HL-60 (cell line): ENCODE measurements around the gene NIPSNAP2.
"Not testable (repeated sequence)": the region's sequence is repeated elsewhere in the genome, so short reads cannot be mapped to it uniquely, and the experiment has no call there.

Experiments
- DNase-seq, 2 experiments: peaks; one replicate each; pipeline ENCODE4 v3.0.0-alpha.2; 2010 to 2020; ENCODE audit warnings: low read depth in 1 of 2, low spot score in 1 of 2
- H3K27ac ChIP-seq: fragments of 250-450 bp; sonication (Bioruptor Pico); replicated peaks from 2 replicates; pipeline ENCODE4 v1.5.1; 2020; ENCODE audit warnings: mild to moderate bottlenecking, moderate library complexity
- H3K27me3 ChIP-seq: fragments of 250-450 bp; sonication (Bioruptor Pico); 2 replicates; pipeline ENCODE4 v1.5.1; 2021; ENCODE audit warnings: mild to moderate bottlenecking, moderate library complexity; ENCODE audit not compliant: insufficient read depth, poor library complexity, severe bottlenecking
- H3K4me3 ChIP-seq: replicated peaks from 2 replicates; pipeline ENCODE4 v1.5.1; 2011; ENCODE audit warnings: mild to moderate bottlenecking, control low read depth, low read length; ENCODE audit not compliant: insufficient read depth
- GABPA ChIP-seq: IDR thresholded peaks from 2 replicates; pipeline ENCODE4 v1.6.1; 2012; ENCODE audit warnings: low read depth
- POLR2AphosphoS5 ChIP-seq: IDR thresholded peaks from 2 replicates; pipeline ENCODE4 v1.6.1; 2012; ENCODE audit warnings: low read depth
- SPI1 ChIP-seq: IDR thresholded peaks from 2 replicates; pipeline ENCODE4 v1.6.1; 2012; ENCODE audit warnings: low read depth, mild to moderate bottlenecking, borderline replicate concordance
- TF ChIP-seq, protein P1 (sequence below): IDR thresholded peaks from one replicate; pipeline ENCODE4 v1.5.1; 2011; ENCODE audit warnings: low read length, control low read depth, inconsistent platforms; ENCODE audit not compliant: insufficient read depth
- TF ChIP-seq, protein P2 (sequence below): IDR thresholded peaks from 2 replicates; pipeline ENCODE4 v1.6.1; 2012; ENCODE audit warnings: low read depth; ENCODE audit not compliant: insufficient replicate concordance

NIPSNAP2 gene

DNA sequence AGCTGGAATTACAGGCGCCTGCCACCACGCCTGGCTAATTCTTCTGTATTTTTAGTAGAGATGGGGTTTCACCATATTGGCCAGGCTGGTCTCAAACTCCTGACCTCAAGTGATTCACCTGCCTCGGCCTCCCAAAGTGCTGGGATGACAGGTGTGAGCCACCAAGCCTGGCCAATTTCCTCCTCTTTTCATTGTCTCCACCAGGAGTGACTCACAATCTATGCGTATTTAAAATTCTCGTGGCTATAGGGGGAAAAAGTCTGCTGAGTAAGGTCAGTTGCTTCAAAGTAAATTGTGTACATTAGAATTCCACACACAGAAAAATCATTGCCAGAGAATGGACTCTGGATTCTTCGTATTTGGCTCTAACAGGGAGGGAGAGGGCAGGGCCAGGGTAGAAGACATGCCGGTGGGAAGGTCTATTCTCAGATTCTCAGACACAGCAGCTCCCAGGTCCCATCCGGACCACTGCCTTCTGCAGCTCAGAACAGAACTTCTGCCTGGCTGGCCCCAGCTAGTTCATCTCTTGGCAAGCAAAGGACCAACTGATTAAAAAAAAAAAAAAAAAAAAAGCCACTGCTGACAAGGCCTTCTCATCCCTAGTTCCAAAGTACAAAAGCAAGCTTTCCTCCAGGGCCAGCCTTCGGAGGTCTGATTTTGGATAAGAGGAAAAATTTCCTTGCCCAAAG is 64.7 kb downstream of the NIPSNAP2 start:
- DNase-seq = no peak
- TF ChIP-seq, protein P1, sequence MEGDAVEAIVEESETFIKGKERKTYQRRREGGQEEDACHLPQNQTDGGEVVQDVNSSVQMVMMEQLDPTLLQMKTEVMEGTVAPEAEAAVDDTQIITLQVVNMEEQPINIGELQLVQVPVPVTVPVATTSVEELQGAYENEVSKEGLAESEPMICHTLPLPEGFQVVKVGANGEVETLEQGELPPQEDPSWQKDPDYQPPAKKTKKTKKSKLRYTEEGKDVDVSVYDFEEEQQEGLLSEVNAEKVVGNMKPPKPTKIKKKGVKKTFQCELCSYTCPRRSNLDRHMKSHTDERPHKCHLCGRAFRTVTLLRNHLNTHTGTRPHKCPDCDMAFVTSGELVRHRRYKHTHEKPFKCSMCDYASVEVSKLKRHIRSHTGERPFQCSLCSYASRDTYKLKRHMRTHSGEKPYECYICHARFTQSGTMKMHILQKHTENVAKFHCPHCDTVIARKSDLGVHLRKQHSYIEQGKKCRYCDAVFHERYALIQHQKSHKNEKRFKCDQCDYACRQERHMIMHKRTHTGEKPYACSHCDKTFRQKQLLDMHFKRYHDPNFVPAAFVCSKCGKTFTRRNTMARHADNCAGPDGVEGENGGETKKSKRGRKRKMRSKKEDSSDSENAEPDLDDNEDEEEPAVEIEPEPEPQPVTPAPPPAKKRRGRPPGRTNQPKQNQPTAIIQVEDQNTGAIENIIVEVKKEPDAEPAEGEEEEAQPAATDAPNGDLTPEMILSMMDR = no peak
- TF ChIP-seq SPI1 = no peak
- TF ChIP-seq, protein P2, sequence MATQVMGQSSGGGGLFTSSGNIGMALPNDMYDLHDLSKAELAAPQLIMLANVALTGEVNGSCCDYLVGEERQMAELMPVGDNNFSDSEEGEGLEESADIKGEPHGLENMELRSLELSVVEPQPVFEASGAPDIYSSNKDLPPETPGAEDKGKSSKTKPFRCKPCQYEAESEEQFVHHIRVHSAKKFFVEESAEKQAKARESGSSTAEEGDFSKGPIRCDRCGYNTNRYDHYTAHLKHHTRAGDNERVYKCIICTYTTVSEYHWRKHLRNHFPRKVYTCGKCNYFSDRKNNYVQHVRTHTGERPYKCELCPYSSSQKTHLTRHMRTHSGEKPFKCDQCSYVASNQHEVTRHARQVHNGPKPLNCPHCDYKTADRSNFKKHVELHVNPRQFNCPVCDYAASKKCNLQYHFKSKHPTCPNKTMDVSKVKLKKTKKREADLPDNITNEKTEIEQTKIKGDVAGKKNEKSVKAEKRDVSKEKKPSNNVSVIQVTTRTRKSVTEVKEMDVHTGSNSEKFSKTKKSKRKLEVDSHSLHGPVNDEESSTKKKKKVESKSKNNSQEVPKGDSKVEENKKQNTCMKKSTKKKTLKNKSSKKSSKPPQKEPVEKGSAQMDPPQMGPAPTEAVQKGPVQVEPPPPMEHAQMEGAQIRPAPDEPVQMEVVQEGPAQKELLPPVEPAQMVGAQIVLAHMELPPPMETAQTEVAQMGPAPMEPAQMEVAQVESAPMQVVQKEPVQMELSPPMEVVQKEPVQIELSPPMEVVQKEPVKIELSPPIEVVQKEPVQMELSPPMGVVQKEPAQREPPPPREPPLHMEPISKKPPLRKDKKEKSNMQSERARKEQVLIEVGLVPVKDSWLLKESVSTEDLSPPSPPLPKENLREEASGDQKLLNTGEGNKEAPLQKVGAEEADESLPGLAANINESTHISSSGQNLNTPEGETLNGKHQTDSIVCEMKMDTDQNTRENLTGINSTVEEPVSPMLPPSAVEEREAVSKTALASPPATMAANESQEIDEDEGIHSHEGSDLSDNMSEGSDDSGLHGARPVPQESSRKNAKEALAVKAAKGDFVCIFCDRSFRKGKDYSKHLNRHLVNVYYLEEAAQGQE = no peak
- TF ChIP-seq POLR2AphosphoS5 = no peak
- no peak for TF ChIP-seq GABPA
- Histone ChIP-seq H3K4me3 (no peak overlapping the region), H3K27ac (no peak overlapping the region), H3K27me3 (no peaks in the 10 kb centered on the region)

DNA sequence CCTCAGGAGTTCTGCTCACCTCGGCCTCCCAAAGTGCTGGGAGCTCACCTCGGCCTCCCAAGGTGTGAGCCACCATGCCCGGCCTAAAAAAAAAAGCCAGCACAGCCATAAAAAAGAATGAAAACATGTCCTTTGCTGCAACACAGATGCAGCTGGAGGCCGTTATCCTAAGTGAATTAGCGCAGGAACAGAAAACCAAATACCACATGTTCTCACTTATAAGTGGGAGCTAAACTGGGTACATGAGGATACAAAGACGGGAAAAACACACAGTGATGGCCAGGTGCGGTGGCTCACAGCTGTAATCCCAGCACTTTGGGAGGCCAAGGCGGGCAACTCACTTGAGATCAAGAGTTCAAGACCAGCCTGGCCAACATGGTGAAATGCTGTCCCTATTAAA is 66.0 kb downstream of the NIPSNAP2 start:
- no peak for DNase-seq
- H3K27me3 ChIP-seq = no peaks in the 10 kb centered on the region
- TF ChIP-seq GABPA = no peak
- TF ChIP-seq, protein P2 = no peak
- no peak for TF ChIP-seq POLR2AphosphoS5
- TF ChIP-seq SPI1 = no peak
- TF ChIP-seq, protein P1 = no peak
- no peak overlapping the region for H3K27ac ChIP-seq
- no peak overlapping the region for H3K4me3 ChIP-seq

DNA sequence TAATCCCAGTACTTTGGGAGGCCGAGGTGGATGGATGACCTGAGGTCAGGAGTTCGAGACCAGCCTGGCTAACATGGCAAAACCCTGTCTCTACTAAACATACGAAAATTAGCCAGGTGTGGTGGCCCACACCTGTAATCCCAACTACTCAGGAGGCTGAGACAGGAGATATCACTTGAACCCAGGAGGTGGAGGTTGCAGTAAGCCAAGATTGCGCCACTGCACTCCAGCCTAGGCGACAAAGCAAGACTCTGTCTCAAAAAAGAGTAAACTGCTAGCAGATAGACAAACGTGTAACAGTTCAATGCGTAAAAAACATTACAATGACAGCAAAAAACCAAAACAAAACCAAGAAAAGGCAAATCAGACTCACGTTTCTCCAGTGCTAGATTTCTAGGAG is 67.2 kb downstream of the NIPSNAP2 start:
- not testable (repeated sequence) for DNase-seq, H3K27ac ChIP-seq, H3K27me3 ChIP-seq, H3K4me3 ChIP-seq

DNA sequence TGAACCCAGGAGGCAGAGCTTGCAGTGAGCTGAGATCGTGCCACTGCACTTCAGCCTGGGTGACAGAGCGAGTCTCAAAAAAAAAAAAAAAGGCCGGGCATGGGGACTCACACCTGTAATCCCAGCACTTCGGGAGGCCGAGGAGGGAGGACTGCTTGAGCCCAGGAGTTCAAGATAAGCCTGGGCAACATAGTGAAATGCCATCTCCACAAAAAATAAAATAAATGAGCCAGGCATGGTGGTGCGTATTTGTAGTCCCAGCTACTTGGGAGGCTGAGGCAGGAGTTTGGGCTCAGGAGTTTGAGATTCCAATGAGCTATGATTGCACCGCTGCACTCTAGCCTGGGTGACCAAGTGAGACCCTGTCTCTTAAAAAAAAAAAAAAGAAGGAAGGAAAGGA is 68.2 kb downstream of the NIPSNAP2 start:
- DNase-seq, H3K4me3 ChIP-seq: not testable (repeated sequence)

More for the DNA sequence above, 68.2 kb downstream of the NIPSNAP2 start:
- H3K27ac ChIP-seq, H3K27me3 ChIP-seq: not testable (repeated sequence)
